ENCODE measurements around the gene TIMELESS.
"Not testable (repeated sequence)": the region's sequence is repeated elsewhere in the genome, so short reads cannot be mapped to it uniquely, and the experiment has no call there.

DNA sequence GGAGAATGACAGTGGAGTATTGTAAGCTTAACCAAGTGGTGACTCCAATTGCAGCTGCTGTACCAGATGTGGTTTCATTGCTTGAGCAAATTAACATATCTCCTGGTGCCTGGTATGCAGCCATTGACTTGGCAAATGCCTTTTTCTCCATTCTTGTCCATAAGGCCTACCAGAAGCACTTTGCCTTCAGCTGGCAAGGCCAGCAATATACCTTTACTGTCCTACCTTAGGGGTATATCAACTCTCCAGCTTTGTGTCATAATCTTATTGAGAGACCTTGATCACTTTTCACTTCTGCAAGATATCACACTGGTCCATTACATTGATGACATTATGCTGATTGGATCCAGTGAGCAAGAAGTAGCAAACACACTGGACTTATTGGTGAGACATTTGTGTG is 47.6 kb downstream of the TIMELESS start:
- not testable (repeated sequence) for TF ChIP-seq CTCF (IDR thresholded peaks at IDR 0.05; ENCODE audit: borderline replicate concordance, extremely low read depth, low read length, poor library complexity, severe bottlenecking); EZH2 (IDR thresholded peaks at IDR 0.05; ENCODE audit: borderline replicate concordance, low read depth, low read length, severe bottlenecking)
